ENCODE measurements around the gene SDK1.
"Not testable (repeated sequence)": the region's sequence is repeated elsewhere in the genome, so short reads cannot be mapped to it uniquely, and the experiment has no call there.

SDK1 gene

DNA sequence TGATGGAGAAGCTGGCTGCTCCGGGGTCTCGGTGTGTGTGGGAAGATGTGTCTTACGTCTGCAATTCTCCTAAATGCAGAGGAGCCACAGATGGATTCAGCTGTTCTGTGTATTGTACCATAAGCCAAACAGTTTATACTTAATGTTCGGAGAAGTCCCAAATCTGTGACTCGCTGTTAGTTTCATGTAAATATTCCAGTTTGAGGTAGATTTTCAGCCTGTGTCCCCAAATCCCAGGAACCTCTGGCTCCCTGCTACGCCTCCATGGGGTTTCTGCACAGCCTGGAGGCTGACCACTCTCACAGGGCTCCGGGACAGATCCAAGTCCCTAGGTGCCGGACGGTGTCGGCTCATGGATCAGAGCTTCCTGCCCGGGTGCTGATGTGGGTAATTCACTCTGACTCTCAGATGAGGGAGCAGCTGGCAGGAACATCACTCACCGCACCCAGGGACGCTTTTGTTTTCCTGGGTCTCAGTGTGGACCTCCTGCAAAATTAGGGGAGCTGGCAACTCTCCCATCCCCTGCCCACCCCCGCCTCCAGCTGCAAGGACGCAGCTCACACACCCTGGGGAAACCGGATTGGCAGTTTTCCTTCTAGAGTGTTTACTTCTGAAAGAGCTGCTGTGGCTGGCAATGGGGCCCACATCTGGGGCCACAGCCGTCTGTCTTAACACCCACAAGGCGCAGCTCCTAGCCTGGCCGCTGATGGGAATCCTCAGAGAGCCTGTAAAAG is 960.0 kb downstream of the SDK1 start:
- H3K4me3 ChIP-seq (ENCODE audit: low read depth, low read length) = no peak overlapping the region
- TF ChIP-seq, protein P1, sequence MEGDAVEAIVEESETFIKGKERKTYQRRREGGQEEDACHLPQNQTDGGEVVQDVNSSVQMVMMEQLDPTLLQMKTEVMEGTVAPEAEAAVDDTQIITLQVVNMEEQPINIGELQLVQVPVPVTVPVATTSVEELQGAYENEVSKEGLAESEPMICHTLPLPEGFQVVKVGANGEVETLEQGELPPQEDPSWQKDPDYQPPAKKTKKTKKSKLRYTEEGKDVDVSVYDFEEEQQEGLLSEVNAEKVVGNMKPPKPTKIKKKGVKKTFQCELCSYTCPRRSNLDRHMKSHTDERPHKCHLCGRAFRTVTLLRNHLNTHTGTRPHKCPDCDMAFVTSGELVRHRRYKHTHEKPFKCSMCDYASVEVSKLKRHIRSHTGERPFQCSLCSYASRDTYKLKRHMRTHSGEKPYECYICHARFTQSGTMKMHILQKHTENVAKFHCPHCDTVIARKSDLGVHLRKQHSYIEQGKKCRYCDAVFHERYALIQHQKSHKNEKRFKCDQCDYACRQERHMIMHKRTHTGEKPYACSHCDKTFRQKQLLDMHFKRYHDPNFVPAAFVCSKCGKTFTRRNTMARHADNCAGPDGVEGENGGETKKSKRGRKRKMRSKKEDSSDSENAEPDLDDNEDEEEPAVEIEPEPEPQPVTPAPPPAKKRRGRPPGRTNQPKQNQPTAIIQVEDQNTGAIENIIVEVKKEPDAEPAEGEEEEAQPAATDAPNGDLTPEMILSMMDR (IDR thresholded peaks at IDR 0.05; ENCODE audit: low read depth, low read length, missing control alignments) = no peak
- DNase-seq (ENCODE audit: low read depth) = no peak

DNA sequence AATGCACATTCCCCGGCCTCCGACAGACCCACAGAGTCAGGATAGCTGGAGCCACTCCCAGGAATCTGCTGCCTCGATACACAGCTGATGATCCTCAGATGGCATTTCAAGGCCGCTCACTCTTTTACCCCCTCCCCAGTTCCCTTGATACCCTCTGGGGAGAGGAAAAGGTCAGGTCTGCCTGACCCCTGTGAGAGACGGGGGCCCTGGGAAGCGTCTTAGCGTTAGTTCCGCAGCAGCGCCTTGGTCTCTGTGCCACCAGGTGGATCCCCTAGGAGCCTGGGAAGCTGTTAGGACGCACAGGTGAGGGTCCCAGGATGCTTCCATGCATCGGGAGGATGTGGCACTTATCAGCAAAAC is 960.5 kb downstream of the SDK1 start:
- TF ChIP-seq, protein P1 (IDR thresholded peaks at IDR 0.05; ENCODE audit: low read depth, low read length, missing control alignments) = no peak
- H3K4me3 ChIP-seq (ENCODE audit: low read depth, low read length) = no peak overlapping the region
- no peak for DNase-seq (ENCODE audit: low read depth)

DNA sequence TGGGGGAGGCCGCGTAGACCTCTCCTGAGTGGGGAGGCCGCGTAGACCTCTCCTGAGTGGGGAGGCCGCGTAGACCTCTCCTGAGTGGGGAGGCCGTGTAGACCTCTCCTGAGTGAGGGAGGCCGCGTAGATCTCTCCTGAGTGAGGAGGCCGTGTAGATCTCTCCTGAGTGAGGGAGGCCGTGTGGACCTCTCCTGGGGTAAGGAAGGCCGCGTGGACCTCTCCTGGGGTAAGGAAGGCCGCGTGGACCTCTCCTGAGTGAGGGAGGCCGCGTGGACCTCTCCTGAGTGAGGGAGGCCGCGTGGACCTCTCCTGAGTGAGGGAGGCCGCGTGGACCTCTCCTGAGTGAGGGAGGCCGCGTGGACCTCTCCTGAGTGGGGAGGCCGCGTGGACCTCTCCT is 963.2 kb downstream of the SDK1 start:
- H3K4me3 ChIP-seq (ENCODE audit: low read depth, low read length); DNase-seq (ENCODE audit: low read depth): not testable (repeated sequence)

DNA sequence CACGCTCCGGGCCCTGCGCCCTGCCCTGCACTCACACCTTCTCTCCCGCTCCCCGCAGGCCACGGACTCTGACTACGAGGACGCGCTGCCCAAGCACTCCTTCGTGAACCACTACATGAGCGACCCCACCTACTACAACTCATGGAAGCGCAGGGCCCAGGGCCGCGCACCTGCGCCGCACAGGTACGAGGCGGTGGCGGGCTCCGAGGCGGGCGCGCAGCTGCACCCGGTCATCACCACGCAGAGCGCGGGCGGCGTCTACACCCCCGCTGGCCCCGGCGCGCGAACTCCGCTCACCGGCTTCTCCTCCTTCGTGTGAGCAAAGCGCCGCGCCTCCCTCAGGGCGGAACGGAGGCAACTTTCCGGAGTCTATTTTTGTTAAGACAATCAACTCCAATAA is 964.0 kb downstream of the SDK1 start:
- H3K4me3 ChIP-seq (ENCODE audit: low read depth, low read length) = no peak overlapping the region
- TF ChIP-seq, protein P1 (IDR thresholded peaks at IDR 0.05; ENCODE audit: low read depth, low read length, missing control alignments) = no peak
- DNase-seq (ENCODE audit: low read depth) = no peak

DNA sequence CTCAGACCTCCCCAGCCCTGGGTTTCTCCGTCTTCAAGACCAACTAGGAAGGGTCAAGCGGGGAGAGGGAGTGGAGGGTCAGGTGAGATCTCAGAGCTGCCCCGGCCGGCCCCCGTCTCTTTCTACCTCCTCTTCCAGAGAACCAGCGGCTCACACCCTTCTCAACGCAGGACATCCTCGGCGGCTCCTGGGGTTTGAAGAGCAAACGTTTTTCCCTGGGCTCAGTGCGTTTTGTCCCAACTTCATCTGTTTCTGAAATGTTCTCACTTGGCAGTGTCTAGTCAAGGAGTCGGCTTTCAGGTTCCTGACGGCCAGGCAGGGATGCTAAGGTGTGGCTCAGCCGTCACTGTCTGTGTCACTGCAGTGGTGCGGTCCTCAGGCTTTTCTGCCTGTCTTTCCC is 964.6 kb downstream of the SDK1 start:
- DNase-seq (ENCODE audit: low read depth) = no peak
- no peak overlapping the region for H3K4me3 ChIP-seq (ENCODE audit: low read depth, low read length)
- TF ChIP-seq, protein P1 (IDR thresholded peaks at IDR 0.05; ENCODE audit: low read depth, low read length, missing control alignments) = no peak

DNA sequence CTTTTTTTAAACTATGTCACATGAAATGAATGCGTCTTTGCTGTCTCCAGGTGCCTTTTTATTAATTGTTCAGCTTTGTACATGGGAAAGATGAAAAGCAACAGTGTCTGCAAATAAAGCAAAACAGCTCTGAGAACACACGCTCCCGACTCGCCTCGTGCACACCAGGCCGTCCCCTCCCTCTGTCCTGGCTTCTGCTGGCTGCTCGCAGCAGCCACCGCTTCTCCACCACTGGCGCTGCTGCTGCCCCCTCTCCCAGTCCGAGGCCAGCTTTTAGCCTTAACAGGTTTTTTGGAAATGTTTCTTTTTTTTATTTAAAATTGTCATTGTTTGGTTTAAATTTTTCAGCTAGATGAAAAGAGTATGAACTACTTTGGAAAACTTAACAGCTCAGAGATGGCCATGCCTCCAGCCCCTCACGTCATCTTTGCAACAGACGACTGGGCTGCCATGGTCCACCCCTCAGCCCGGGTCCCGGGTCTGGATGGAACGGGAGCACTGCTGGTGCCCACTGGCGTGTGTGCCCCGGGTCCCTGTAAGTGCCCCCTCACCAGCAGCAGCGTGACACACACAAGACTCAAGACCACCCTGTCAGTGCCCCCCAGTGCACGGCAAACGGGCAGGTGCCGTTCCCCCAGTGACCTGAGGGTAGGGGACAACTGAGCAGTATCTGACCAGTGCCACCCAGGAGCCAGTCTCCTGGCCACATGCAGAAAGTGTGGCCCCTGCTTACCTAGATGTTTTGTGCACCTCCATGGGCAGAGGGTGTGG is 965.4 kb downstream of the SDK1 start:
- TF ChIP-seq, protein P1 (IDR thresholded peaks at IDR 0.05; ENCODE audit: low read depth, low read length, missing control alignments) = no peak
- no peak for DNase-seq (ENCODE audit: low read depth)
- H3K4me3 ChIP-seq (ENCODE audit: low read depth, low read length) = no peak overlapping the region

DNA sequence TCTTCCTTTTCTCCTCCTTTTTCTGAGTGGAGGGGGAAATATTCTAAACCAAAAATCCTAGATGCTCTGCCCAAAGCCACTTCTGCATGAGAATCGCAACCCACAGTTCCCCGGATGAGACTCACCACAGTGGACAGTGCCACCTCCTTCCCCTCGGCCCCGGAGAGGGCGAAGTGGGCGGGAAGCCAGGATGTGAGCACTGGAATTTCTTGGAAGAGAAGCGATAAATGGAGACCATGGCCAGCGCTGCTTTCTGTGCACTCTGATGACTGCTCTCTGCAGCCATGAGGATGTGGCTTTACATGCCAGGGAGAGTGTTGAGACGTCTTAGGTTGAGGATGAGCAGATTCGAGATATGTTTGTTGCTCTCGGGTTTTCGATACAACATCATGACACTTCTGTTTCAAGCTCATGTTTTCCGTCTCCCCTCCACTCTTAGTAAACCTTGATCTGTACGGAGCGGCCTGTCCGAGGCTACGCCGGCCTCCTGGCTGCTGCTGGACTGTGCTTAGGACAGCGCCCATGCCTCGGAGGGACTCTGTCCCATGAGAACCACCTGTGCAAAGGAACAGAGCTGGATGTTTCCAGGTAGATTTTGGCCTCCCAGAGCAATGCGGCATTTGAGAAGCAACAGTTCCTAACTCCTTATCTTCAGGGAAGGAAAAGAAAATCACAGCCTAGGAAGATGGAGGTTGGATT is 966.4 kb downstream of the SDK1 start:
- no peak overlapping the region for H3K4me3 ChIP-seq (ENCODE audit: low read depth, low read length)
- TF ChIP-seq, protein P1 (IDR thresholded peaks at IDR 0.05; ENCODE audit: low read depth, low read length, missing control alignments) = no peak
- no peak for DNase-seq (ENCODE audit: low read depth)
